Measurements from ENCODE around the gene MAP3K5.

GRCh38 chr6:136706430-136706829 is 85.8 kb downstream of the MAP3K5 start:
- TF ChIP-seq CTCF (IDR thresholded peaks at IDR 0.05), result no peak
- TF ChIP-seq EP300 (IDR thresholded peaks at IDR 0.05), result no peak
- TF ChIP-seq POLR2AphosphoS5 (IDR thresholded peaks at IDR 0.05), result no peak

Measured in sigmoid colon (tissue), 4 donors.